Measurements from ENCODE around the gene PCDHGA5. TPM values are rescaled to one million over a fixed set of nuclear protein-coding genes. Genes with fewer than 3 reads are reported as not detected.

PCDHGA5 gene
- total RNA-seq, 1 experiment from 2014 or later: 1.3 TPM

DNA sequence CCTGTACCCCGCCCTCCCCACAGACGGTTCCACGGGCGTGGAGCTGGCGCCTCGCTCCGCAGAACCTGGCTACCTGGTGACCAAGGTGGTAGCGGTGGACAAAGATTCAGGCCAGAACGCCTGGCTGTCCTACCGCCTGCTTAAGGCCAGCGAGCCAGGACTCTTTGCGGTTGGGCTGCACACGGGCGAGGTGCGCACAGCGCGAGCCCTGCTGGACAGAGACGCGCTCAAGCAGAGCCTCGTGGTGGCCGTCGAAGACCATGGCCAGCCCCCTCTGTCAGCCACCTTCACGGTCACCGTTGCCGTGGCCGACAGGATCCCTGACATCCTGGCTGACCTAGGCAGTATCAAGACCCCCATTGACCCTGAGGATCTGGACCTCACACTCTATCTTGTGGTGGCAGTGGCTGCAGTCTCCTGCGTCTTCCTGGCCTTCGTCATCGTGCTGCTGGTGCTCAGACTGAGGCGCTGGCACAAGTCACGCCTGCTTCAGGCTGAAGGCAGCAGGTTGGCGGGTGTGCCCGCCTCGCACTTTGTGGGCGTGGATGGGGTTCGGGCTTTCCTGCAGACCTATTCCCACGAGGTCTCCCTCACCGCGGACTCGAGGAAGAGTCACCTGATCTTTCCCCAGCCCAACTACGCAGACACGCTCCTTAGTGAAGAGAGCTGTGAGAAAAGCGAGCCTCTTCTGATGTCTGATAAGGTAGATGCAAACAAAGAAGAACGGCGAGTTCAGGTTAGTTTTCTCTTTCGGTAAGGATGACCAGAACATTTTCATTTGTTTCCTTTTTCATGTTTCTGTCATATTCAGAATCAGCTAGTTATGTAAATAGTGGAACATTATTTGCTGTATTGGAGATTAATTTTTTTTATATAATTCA lies 2.3 kb downstream of the PCDHGA5 start:
- Mint-ChIP-seq H3K27ac (no peak overlapping the region), H3K4me3 (no peak overlapping the region), H3K36me3 (ENCODE audit: insufficient read depth in 1 of 3, low read depth in 3 of 3) (peaks cover 44 to 60% (median 56%) of the 10 kb centered on the region in 3 experiments), H3K4me1 (peaks cover 4 to 13% of the 10 kb centered on the region in 2 experiments; a peak in 3 of 4 replicates), H3K9me3 (peaks cover 65 to 72% of the 10 kb centered on the region in 2 experiments), H3K27me3 (ENCODE audit: low read depth) (peaks cover 9% of the 10 kb centered on the region)
- no peaks in the 10 kb centered on the region for H3K4me1 ChIP-seq (ENCODE audit: insufficient read depth, low read length)
- TF ChIP-seq CTCF (conservative IDR thresholded peaks at IDR 0.05): no peak
- H3K56ac ChIP-seq (ENCODE audit: insufficient read length, low read depth, low read length): no peak overlapping the region
- no peak overlapping the region for H2AK5ac ChIP-seq (ENCODE audit: insufficient read length, low read length)
- no peak overlapping the region for H3T11ph ChIP-seq (ENCODE audit: low read length)
- H2AFZ ChIP-seq (ENCODE audit: low read length): no peak overlapping the region
- no peak overlapping the region for H3K23ac ChIP-seq (ENCODE audit: insufficient read length, low read depth, low read length)
- peaks cover 31% of the 10 kb centered on the region for H3K9me3 ChIP-seq (ENCODE audit: control insufficient read depth, low read depth, low read length)
- no peak overlapping the region for H2BK15ac ChIP-seq (ENCODE audit: low read depth, low read length)
- no peak overlapping the region for H3K4me2 ChIP-seq (ENCODE audit: insufficient read depth, insufficient read length, low read length)
- H4K5ac ChIP-seq (ENCODE audit: insufficient read length, low read depth, low read length): no peak overlapping the region
- DNase-seq: no peak
- no peak overlapping the region for H4K8ac ChIP-seq (replicated peaks; ENCODE audit: insufficient read length, low read depth, low read length)
- no peaks in the 10 kb centered on the region for H3K23me2 ChIP-seq (ENCODE audit: insufficient read length, low read depth, low read length, poor library complexity, severe bottlenecking)
- H3K27me3 ChIP-seq (ENCODE audit: insufficient read depth, low read length): no peaks in the 10 kb centered on the region
- no peaks in the 10 kb centered on the region for H3K79me1 ChIP-seq (ENCODE audit: insufficient read depth, low read depth, low read length, poor library complexity, severe bottlenecking)
- WGBS (ENCODE audit: extremely low coverage, insufficient read length, low lambda C conversion rate): no CpG with 5 or more reads among the region's 46 CpGs
- H2BK12ac ChIP-seq (ENCODE audit: insufficient read length, low read depth, low read length): no peak overlapping the region
- H3K14ac ChIP-seq (ENCODE audit: insufficient read depth, low read length): no peak overlapping the region
- H3K4ac ChIP-seq (ENCODE audit: low read depth, low read length): no peak overlapping the region
- H3K18ac ChIP-seq (ENCODE audit: insufficient read length, low read depth, low read length): no peak overlapping the region
- no peak overlapping the region for H2BK5ac ChIP-seq (ENCODE audit: insufficient read length, low read length)
- no peak overlapping the region for H3K27ac ChIP-seq (ENCODE audit: insufficient read length, low read depth, low read length)
- H3K9ac ChIP-seq (ENCODE audit: extremely low read depth, insufficient read length, low read length): no peak overlapping the region
- no peaks in the 10 kb centered on the region for H4K20me1 ChIP-seq (ENCODE audit: control insufficient read depth, insufficient read depth, insufficient read length)
- no peak overlapping the region for H2BK20ac ChIP-seq (ENCODE audit: low read depth, low read length, poor library complexity, severe bottlenecking)
- H4K91ac ChIP-seq (ENCODE audit: insufficient read length, low read depth, low read length): no peak overlapping the region
- no peak overlapping the region for H2BK120ac ChIP-seq (ENCODE audit: low read depth, low read length, poor library complexity, severe bottlenecking)
- H3K79me2 ChIP-seq (ENCODE audit: insufficient read depth, low read length): no peaks in the 10 kb centered on the region
